Measurements from ENCODE around the gene CENPP. TPM values are rescaled to one million over a fixed set of nuclear protein-coding genes. Genes with fewer than 3 reads are reported as not detected.

The CENPP gene
- total RNA-seq, 1 donor from 2014 or later, result 3.3 TPM

DNA sequence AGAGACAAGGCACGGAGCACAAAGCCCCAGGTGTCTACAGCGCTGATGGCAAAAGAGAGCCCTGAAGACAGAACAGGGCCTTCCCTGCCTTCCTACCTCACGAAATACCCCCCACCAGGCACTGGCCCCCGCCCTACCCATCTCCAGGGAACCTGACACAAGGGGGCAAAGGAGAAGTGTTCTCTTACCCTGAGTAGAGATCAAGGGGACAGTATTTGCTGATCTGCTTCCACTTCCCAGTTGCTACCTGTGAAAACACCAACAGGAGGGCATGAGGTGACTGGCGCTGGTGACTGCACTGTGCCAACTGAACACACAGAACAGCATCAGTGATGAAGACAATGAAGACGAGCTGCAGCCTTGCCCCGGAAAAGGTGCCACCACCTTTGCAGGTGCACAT lies 316.8 kb downstream of the CENPP start:
- ATAC-seq (no peak), DNase-seq (ENCODE audit: missing footprints) (no peak)
- intact Hi-C loops (cut with DNase I), result no loop called here

DNA sequence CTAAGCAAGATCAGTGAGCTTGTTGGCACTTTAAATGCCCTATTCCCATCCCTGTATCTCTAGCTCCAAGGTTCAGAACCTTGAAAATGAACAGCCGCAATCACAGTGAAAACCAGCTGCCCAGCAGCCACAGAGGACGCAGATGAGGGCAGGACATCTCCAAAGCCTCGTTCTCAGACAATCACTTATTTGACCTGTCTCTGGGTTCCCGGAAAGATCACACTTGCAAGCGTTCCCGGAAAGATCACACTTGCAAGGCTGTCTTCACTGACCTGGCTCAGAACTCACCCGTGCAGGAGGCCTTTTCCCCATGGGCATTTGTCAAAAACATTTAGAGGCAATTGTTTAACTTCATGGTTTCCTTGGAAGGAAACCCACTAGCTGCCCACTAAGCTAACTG lies 318.5 kb downstream of the CENPP start:
- ATAC-seq (no peak), DNase-seq (ENCODE audit: missing footprints) (no peak)

DNA sequence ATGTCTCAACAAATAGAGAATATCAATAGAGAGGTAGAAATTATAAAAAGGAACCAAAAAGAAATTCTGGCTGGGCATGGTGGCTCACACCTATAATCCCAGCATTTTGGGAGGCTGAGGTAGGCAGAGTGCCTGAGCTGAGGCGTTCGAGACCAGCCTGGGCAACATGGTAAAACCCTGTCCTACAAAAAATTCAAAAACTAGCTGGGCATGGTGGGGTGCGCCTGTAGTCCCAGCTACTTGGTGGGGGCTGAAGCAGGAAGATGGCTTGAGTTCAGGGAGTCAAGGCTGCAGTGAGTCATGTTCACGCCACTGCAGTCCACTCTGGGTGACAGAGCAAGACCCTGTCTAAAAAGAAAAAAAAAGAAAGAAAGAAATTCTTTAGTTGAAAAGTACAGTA lies 319.3 kb downstream of the CENPP start:
- DNase-seq (ENCODE audit: missing footprints) (no peak), ATAC-seq (no peak)
- intact Hi-C loops (cut with DNase I), result no loop called here

More for the DNA sequence above, 318.5 kb downstream of the CENPP start:
- intact Hi-C loops (cut with DNase I), result no loop called here

DNA sequence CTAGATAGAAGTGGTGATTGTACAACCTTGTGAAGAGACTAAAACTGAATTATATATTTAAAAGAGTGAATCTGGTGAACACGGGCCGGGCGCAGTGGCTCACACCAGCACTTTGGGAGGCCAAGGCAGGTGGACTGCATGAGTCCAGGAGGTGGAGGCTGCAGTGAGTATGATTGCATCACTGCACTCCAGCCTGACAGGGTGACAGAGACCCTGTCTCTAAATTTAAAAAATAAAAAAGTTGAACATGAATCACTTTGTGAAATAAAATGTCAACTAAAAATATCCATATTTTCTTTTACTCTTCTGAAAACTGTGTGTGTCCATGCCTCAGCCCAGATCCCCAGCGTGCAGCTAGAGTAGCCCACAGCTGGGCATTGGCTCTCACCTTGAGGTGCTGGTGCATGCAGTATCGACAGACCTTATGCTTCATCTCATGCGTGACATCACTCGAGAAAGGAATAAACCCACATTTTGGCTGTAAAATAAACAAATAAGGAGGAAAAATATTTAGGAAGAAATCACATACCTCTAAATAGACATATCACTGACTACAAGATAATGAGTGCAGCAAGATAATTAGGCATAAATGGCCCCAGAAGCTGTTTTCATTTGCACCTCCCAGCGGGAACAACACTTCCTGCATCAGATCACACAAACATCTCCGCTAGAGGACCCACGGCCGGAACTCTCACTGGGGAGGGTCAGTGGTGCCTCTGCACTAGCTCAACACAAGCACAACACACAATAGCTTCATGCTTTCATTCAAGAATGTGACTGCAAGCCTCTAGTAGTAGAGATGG lies 322.1 kb downstream of the CENPP start:
- DNase-seq (ENCODE audit: missing footprints), result no peak
- intact Hi-C loops (cut with DNase I), result no loop called here
- no peak for ATAC-seq

DNA sequence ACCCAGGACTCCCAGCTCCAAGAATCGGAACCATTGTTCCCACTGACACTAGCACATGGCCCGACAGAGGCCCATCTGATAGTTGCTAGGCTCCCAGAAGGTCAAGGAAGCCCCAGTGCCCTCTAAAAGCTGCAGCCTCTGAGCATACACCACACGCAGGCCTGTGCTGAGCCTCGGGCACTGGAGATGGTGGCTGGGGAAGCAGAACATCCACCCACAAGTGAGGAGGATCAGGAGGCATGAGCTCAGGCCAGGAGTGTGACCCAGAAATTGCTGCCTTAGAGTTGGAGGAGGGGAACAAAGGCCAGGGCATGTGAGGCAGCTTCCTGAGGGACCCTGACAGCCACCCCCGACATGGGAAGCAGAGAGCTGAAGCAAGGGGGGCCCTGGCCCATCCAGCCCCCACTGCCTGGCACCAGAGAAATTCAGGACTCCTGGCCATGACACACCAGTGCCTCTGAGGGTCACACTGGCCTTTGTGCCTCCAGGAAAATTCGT lies 322.8 kb downstream of the CENPP start:
- intact Hi-C loops (cut with DNase I), result no loop called here
- ATAC-seq (no peak), DNase-seq (ENCODE audit: missing footprints) (no peak)

GRCh38 chr9:92649007-92649406 lies 323.3 kb downstream of the CENPP start:
- intact Hi-C loops (cut with DNase I), result no loop called here
- no peak for DNase-seq (ENCODE audit: missing footprints)
- ATAC-seq, result no peak

DNA sequence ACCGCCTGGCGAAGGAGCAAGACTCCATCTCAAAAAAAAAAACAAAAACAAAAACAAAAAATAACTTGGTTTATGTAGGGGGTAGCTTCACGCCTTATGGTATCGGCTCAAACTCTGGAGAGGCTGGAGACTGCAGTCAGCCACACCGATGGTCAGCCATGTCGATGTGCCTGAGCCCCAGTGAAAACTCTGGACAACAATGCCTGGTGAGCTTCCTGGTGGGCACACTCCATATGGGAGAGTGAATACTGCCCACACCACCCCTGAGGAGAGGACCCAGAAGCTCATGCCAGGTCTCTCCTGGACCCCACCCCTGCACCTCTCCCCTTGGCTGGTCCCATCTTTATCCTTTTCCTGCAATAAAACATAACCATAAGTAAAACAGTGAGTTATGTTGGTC lies 324.5 kb downstream of the CENPP start:
- DNase-seq (ENCODE audit: missing footprints) (no peak), ATAC-seq (peak; percentile 0)
- intact Hi-C loops (cut with DNase I), result no loop called here

DNA sequence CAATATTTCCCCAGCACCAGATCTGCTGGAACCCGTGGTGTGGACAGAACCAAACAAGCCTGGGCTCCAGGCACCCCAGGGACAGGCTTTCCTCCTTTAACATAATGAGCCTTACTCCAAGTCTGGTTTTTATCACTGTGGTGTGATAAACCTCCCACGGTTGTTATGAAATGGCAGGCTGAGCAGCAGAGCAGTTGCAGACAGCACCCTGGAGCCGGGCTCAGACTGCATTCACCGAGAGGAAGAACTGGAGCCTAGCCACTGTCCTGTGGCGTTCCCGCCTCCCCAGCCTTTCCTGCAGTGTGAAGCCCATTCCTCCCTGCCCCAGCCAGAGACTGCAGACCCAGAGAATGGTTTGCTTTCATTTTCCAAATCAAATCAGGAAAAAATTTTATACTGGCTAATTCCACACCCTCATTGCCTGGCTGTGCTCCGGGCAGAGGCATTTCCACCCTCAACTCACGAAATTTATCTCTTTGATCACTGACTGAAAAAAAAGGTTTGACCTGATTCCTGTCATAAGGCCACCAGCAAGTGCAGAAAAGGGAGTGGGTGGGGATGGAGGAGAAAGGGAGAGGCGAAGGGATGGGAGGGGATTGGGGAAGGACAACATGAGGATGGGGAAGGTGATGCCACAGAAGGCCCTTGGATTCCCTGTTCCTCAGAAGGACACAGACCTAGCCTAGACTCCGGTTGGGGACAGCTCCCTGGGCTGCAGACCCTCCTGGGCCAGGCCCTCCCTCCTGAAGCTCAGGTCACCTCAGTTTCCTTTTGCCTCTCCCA lies 325.3 kb downstream of the CENPP start:
- intact Hi-C loops (cut with DNase I), result no loop called here
- peak; percentile 82 for DNase-seq (ENCODE audit: missing footprints)
- ATAC-seq, result peak; percentile 91

DNA sequence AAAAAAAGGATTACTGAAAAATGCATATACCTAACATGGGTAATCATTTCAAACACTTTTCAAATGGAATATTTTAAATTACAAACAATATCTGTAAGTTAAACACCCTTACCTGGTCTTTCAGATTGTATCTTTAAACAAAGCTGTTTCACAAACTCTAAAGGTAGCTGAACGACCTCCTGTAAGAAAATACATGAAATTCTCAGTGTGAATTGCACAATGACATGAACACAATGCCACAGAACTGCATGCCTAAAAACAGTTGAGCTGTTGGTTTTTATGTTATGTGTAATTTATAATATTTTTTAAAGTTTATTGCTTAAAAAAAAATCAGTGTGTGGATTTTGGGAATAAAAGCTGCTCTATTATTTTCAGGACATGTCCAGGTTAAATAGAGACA lies 326.7 kb downstream of the CENPP start:
- intact Hi-C loops (cut with DNase I), result no loop called here
- ATAC-seq, result no peak
- DNase-seq (ENCODE audit: missing footprints), result no peak

DNA sequence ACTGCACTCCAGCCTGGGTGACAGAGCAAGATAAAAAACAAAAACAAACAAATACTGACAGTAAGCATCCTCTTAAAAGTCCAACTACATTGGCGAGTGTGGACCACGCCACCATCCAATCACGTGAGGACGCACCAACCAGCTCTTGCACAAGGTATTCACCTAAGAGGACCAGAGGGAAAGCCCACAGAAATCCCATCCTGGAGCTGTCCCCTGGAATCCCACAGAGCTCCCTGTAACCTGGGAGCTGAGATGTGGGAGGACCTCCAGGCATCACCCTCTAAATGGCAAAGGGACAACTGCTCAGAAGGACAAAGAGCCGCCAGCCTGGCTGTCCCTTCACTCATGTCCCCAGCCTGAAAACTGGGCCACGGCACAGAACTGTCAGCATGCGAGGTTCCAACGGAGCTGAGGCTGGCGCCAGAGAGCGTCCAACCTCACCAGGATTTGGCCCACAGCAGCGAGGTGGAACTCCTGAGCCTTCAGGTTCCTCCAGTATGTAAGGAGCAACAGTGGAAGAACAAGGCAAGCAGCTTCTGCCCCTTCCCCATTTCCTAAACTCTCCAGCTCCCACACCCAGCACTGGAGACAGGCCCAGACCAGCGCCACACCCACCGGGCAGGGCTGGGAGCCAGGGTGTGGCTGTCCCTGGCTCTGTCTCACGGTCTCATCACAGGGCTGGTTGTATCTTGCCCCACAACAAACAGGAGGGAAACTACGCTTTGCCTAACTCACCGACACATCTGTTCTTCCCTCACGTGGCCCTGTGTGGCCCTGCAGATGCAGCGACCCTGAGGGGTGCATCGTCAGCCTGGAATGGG lies 328.9 kb downstream of the CENPP start:
- intact Hi-C loops (cut with DNase I), result no loop called here
- no peak for ATAC-seq
- no peak for DNase-seq (ENCODE audit: missing footprints)

DNA sequence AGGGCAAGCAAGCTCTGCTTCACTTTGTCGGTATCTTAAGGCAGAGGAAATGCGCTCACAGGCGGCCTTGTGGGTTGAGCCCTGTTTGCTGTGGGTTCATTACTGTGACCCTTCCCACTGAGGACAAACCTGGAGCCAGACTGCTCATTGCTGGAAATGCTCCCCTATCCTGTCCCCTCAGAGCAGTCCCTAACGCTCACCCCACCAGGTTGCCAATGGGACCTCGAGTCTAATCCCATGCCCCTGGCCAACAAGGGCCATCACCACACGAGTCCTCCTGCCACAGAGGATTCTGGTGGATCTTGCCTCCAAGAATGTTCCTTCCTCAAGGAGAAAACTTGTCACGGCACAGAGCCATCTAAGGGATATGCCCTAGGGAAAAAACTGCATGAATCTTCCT lies 329.6 kb downstream of the CENPP start:
- ATAC-seq, result no peak
- DNase-seq (ENCODE audit: missing footprints), result no peak
- intact Hi-C loops (cut with DNase I), result no loop called here

DNA sequence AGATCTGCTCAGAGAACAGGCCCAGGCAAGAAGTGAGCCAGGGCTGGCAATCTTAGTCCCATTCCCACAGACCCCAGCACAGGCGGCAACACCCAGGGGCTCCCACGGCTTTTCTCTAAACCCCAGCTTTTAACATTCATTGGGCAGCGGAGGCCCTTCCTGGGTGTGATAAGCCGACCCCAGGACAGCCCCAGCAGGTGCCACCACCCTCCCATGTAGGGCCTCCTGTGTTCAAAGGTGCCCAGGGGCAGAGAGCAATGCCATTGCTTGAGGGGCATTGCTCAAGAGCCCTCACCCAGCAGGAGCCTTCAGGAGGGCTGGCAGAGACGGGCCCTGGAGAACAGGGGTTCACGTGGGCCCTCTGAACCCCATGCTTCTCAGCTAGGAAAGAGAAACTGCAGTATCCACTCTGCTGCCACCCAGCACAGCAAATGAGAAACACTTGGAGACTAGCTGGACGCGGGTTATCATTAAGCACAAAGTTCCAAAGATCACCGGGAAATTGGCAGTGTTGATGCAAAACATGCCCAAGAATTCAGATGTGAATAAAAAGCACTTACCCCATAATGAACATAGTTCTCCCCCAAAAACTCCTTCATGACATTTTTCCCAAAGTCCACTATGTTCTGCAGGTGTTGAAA lies 330.3 kb downstream of the CENPP start:
- ATAC-seq, result no peak
- intact Hi-C loops (cut with DNase I), result no loop called here
- DNase-seq (ENCODE audit: missing footprints), result no peak

- intact Hi-C loops (cut with DNase I), result no loop called here
- DNase-seq (ENCODE audit: missing footprints) (no peak), ATAC-seq (no peak)
Observed at GRCh38 chr9:92656537-92656925, 330.8 kb downstream of the CENPP start.

DNA sequence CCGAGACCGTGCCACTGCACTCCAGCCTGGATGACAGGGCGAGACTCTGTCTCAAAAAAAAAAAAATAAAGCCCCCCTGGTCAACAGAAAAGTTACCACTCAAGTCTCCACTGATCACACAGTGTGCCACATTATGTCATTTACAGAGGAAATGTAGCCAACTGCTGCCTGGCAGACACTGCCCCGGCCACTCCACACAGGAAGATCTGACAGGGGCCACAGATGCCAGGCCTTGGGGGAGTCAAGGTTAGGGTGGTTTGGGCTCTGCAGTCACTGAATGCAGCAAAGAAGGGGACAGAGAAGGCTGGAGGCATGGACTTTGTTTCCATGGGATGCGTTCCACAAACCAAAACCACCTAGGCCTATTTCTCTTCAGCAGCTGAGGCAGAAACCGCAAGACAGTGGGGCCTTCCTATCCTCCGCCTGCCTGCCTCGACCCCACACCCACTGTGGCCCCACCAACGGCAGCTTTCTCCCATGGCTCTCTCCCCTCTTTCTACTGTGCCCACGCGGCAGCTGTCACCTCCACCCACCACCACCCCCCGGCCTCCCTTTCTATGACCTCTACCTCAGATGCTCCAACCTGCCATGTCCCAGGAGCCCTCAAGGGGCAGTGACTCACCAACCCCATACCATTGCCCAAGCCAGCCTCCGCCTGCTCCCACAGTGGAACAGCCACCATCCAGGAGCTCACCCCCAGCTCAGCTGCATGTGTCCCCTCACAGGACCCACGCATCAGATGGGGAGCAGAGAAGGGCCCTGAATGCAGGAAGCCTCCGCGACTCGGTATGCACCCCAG lies 331.7 kb downstream of the CENPP start:
- intact Hi-C loops (cut with DNase I), result no loop called here
- DNase-seq (ENCODE audit: missing footprints) (no peak), ATAC-seq (no peak)

- no peak for DNase-seq (ENCODE audit: missing footprints)
- ATAC-seq, result no peak
- intact Hi-C loops (cut with DNase I), result no loop called here
Observed at GRCh38 chr9:92658176-92658575, 332.4 kb downstream of the CENPP start.

DNA sequence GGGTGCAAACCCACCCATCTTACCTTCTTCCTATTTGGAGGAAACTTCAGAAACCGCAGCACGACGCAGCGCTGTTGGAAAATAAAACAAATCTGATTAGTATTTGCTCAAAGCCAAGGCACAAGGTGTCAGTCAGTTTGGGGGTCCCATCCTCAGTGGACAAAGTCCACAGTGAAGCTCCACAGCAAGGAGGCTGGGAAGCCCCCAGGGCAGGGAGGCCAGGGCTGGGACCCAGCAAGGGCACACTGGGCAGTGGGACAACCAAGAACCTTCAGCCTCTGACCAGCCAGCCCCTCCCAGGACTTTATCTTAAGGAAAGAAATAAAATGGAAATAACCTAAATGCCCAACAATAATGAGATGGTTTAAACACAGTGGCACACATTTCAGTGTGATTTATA lies 332.9 kb downstream of the CENPP start:
- intact Hi-C loops (cut with DNase I), result no loop called here
- no peak for DNase-seq (ENCODE audit: missing footprints)
- ATAC-seq, result no peak

DNA sequence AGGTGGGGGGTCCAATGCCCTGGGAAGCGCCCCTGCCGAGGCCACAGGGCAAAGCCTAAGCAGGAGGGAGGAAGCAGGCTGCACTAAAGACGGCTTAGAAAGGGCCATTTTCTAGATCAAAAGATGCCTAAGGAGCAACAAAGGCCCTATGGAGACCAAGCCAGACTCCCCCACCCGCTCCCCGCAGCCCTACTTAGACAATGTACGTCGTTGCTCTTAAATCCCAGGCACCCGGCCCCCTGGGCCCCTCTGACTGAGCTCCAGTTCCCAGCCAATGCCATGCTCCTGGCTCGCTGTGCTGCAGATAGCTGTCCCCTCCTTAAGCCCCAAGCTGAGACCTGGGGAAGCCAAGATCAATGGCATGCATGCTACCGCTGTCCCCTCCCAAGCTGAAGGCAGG lies 333.8 kb downstream of the CENPP start:
- intact Hi-C loops (cut with DNase I), result no loop called here
- ATAC-seq (no peak), DNase-seq (ENCODE audit: missing footprints) (no peak)

- no peak for ATAC-seq
- intact Hi-C loops (cut with DNase I), result no loop called here
Observed at GRCh38 chr9:92660266-92660665, 334.5 kb downstream of the CENPP start.

More at GRCh38 chr9:92660266-92660665, 334.5 kb downstream of the CENPP start:
- no peak for DNase-seq (ENCODE audit: missing footprints)
